CD4-positive, alpha-beta T cell treated with Interleukin-1 beta for 1 hour (primary cell): ENCODE data around the gene PCNX1.
"Not testable (repeated sequence)": the region's sequence is repeated elsewhere in the genome, so short reads cannot be mapped to it uniquely, and the experiment has no call there.

ENCODE experiments used
- DNase-seq, 2 donors: peaks; one replicate each; pipeline ENCODE4 v3.0.0-alpha.2; 2020 to 2022

Gene PCNX1

DNA sequence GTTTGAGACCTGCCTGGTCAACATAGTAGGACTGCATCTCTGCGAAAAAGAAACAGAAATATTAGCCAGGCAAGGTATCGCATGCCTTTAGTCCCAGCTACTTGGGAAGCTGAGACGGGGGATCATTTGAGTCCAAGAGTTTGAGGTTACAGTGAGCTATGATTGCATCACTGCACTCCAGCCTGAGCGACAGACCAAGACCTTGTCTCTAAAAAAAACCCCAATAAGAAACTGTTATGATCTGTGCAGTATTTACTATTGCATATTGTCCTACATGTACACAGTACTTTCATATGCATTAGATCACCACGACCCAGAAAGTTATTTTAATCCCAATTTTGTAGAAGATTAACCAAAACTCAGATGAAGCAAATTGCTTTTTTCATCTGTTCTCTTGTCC lies 187.5 kb downstream of the PCNX1 start:
- no peak for DNase-seq

DNA sequence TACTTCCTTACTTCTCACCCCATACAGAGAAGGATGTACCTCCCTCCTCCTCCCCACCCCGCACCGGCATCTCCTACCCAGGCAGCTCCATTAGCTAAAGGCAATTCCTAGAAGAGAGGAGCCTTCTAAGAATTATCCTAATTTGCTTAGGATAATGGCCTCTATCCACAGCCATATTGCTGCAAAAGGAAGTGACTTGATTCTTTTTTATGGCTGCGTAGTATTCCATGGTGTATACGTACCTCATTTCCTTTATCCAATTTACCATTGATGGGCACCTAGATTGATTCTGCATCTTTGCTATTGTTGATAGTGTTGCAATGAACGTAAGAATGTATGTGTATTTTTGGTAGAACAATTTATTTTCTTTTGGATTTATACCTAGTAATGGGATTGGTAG lies 189.7 kb downstream of the PCNX1 start:
- no peak for DNase-seq

- peak in 1 of 2 donors; percentile 58 for DNase-seq
These were observed 196.6 kb downstream of the PCNX1 start for GRCh38 chr14:71103662-71104484.

DNA sequence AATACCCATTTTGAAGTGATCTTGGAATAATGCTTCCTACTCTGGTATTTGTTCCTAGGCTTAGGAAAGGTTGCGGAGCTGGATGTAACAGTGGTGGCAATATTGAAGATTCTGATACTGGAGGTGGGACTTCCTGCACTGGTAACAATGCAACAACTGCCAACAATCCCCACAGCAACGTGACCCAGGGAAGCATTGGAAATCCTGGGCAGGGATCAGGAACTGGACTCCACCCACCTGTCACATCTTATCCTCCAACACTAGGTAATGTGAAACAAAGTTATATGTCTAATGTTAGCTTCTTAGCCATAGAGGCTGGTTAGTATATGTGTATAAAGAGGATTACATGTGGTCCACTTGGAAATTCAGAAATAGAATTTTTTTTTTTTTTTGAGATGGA lies 197.9 kb downstream of the PCNX1 start:
- DNase-seq, result no peak

DNA sequence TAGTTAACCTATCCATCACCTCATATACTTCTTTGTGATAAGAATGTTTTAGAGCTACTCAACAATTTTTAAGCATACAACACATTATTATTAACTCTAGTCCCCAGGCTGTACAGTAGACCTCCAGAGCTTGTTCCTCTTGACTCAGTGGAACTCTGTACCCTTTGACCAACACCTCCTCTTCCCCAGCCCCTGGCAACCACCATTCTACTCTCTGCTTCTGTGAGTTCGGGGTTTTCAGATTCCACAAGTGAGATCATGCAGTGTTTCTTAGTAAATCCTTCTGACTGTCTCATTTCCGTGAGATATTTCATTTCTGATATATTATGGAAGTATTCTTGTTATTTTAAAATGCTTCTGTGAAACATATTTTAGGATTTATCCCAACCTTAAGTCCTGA lies 200.7 kb downstream of the PCNX1 start:
- DNase-seq, result no peak

GRCh38 chr14:71108398-71109119 lies 201.3 kb downstream of the PCNX1 start:
- DNase-seq, result no peak

- DNase-seq, result no peak
These were observed 206.1 kb downstream of the PCNX1 start for GRCh38 chr14:71113376-71113775.

GRCh38 chr14:71114565-71114964 lies 207.3 kb downstream of the PCNX1 start:
- no peak for DNase-seq

DNA sequence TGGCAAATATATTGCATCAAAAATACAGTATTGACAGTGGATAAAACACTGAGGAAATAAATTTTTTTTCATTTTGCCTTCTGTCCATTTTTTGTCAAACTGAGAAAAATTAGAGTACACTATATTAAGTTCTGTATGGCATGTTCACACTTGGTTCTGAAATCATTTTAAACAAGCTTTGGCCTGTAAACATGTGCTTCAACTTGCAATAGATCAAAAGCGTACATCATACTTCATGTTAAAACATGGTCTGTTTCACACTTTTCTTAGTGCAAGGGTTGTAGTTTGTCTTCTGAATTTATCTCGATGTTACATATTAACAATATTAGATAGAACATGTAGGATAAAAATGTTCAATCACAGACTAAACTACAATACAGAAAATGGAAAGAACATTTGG lies 208.0 kb downstream of the PCNX1 start:
- no peak for DNase-seq

- no peak for DNase-seq
These were observed 208.7 kb downstream of the PCNX1 start for GRCh38 chr14:71115821-71116567.

DNA sequence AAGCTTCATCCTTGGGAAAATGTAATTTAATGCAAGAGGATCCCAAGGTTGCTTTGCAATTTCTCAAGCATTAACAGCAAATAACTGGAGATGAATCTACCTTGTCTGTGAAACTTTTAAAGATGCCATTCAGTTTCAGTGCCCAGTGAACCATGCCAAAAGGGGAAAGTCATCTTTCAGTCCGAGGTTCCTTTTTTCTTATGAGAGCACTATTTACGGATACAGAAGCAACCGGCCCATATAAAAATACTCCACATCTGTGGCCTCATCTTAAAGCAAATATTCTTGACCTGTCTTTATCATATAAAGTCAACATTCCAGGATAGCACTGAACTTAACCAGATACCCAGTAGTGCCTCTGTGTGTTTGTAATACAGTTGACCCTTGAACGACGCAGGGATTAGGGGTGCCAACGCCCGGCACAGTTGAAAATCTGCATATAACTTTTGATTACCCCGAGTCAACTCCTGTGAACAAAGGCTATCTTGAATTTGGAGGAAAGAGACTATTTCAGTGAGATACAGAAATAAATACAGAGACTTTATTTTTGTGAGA lies 209.4 kb downstream of the PCNX1 start:
- DNase-seq, result no peak

GRCh38 chr14:71117839-71118743 lies 210.8 kb downstream of the PCNX1 start:
- no peak for DNase-seq

DNA sequence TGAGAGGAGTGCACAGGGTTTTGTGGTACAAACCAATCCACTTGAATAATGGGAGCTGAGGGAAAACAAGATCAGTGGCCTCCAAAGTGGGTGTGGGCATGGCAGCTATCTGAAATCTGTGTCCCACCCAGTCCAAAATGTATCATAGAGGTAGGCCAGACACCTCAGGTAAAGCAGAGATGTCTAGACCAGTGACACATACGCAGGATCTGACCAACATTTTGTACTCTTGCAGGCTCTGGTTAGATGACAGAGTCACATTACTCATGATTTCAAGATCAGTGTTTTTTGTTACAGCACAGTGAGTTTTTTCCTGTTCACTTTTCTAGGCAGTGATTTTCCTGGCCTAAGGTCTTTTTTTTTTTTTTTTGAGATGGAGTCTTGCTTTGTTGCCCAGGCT lies 211.8 kb downstream of the PCNX1 start:
- no peak for DNase-seq

DNA sequence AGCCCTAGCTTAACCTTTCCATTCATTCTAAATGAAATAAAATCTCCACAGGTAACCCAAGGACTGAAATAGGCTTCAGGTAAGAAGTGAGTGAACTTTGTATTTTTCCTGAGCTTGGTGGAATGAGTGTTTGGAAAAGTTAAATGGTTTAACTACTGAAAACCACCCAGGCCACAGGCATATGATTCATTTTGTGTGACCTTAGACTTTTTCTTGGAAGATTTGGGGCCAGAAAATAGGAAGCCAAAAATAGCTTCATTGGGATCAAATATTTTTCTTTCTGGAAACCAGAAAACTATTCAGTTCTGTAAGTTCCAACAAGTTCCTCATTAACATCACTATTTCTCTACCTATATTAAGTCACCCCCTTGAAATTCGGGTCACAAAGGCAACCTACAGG lies 212.6 kb downstream of the PCNX1 start:
- DNase-seq, result no peak

GRCh38 chr14:71121001-71121400 lies 213.7 kb downstream of the PCNX1 start:
- no peak for DNase-seq

- no peak for DNase-seq
These were observed 214.5 kb downstream of the PCNX1 start for GRCh38 chr14:71121711-71122110.

- DNase-seq, result no peak
These were observed 215.8 kb downstream of the PCNX1 start for GRCh38 chr14:71122866-71123565.

- DNase-seq, result no peak
These were observed 216.4 kb downstream of the PCNX1 start for GRCh38 chr14:71123579-71124135.

GRCh38 chr14:71129716-71130490 lies 222.6 kb downstream of the PCNX1 start:
- not testable (repeated sequence) for DNase-seq

DNA sequence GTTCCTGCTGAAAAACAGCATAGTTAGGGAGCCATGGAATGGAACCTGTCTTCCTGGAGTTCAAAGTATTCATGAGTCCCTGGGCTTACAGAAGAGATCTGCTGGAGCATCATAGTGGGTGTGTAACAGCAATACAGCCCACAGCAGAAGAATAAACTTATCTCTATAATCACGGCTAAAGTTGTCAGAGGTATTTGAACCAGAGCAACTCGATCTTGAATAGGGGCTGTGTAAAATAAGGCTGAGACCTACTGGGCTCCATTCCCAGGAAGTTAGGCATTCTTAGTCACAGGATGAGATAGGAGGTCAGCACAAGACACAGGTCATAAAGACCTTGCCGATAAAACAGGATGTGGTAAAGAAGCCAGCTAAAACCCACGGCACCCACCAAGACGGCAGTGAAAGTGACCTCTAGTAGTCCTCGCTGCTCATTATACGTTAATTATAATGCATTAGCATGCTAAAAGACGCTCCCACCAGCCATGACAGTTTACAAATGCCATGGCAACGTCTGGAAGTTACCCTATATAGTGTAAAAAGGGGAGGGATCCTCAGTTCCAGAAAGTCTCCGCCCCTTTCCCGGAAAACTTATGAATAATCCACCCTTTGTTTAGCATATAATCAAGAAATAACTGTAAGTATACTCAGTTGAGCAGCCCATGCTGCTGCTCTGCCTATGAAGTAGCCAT lies 223.4 kb downstream of the PCNX1 start:
- DNase-seq, result no peak
